AML-193 (cell line): ENCODE measurements around the gene CFAP46.

Source experiments
- DNase-seq, 2 experiments: peaks; one replicate each; lab custom pipeline; 2025; lab: John Stamatoyannopoulos, UW

Gene CFAP46

DNA sequence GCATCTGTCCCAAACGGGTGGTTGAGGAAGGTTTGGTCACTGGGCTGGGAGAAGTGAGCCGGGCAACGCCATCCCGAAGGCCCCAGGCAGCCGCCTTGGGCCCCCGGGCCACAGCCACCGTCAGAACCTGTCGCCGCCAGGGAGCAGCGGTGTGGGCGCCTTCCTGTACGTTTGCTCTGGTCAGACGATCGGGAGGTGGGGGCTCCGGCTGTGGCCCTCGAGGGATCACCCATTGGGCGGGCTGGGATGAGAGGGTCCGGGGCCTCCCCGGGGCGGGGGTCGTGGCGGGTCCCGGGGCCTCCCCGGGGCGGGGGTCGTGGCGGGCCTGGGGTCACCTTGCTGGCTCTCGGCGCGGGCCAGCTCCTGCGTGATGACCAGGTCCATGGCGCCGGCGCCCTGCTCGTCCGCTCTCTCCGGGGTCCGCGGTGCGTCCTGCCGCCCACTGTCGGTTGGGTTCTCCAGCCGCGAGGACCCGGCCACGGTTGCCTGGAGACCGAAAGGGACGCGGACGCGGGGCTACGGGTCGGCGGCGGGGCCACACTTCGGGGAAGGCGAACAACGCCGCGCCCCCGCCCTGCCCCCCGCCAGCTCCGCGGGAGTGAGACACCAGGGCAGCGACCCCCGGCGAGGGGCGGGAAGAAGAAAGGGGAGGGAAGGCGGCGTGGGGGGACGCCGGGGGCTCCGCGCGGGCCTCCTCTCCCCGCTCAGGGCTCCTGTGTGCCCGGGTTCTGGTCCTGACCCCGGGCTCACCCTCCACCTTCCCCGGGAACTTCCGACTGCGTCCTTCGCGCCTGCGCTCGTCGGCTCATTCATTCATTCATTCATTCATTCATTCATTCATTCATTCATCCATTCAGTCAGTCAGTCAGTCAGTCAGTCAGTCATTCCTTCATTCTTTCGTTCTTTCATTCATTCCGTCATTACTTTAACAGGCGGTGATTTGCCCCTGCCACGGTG lies at the start of gene CFAP46:
Gene CFAP46, minus strand, starts transcription at position 470 of the 957 bp plus-strand sequence. Its CDS starts 86 bp downstream, at position 384.
- DNase-seq = no peak

DNA sequence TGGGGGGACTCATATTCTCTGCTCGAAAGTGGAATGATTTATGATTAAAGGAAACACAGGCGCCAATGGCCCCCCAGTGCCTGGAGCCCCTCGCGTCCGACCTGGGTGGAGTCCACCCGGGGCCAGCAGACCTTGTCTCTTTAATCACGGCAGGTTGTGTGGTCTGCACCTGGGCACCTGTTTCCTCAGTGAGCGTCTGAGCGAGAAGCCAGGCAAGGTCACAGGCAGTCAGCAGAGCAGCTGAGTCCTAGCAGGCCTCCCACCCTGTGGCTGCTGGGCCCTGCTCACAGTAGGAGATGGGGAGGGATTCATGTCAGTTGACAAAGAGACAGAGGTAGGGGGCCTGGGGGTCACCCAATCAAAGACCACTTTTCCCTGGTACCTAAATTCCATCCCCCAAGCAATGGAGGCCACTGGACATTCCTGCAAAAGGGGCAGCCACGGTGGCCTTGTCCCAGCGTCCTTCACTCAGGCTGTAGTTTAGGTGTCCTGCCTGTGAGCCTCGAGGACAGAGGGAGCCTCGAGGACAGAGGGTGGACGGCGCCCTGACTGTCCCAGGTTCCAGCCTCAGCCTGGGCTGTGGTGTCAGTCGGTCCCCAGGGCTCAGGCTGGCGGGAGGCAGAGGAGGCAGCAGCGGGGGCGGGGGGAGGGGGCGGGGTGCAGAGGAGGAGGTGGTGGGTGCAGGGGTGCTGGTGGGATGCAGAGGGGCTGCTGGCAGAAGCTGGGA lies 49.5 kb upstream of the CFAP46 start:
- DNase-seq = no peak

DNA sequence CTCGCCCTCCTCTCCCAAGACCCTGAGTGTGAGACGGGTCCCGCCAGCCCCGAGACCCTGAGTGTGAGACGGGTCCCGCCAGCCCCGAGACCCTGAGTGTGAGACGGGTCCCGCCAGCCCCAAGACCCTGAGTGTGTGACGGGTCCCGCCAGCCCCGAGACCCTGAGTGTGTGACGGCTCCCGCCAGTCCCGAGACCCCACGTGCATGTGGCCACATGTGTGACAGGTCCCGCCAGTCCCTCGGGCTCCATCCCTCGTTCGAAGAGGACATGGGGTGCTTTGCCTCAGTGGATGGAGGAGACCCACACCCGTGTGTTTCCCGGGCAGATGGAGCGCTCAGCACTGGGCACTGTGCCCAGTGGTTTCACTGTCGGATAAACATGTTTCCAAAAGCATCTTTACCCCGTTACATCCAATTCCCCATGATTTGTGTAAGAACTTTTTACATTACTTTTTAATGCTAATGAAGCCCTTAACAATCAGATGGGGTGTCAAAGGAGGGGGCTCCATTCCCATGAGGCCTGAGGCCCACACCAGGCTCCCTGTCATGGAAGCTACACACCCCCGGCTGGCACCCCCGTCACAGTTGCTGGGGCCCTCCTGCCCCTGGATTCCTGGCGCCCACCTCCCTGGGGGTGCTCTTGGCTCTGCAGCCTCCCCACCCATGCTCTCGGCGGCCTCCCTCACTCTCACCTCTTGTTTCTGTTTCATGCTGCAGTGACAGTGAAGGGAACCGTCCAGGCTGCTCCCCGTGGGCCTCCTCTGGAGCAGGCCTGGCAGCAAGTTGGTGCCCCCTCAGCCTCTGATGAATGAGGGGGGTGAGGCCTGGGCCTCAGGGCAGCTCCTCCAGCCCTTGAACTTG lies 48.5 kb upstream of the CFAP46 start:
- no peak for DNase-seq

DNA sequence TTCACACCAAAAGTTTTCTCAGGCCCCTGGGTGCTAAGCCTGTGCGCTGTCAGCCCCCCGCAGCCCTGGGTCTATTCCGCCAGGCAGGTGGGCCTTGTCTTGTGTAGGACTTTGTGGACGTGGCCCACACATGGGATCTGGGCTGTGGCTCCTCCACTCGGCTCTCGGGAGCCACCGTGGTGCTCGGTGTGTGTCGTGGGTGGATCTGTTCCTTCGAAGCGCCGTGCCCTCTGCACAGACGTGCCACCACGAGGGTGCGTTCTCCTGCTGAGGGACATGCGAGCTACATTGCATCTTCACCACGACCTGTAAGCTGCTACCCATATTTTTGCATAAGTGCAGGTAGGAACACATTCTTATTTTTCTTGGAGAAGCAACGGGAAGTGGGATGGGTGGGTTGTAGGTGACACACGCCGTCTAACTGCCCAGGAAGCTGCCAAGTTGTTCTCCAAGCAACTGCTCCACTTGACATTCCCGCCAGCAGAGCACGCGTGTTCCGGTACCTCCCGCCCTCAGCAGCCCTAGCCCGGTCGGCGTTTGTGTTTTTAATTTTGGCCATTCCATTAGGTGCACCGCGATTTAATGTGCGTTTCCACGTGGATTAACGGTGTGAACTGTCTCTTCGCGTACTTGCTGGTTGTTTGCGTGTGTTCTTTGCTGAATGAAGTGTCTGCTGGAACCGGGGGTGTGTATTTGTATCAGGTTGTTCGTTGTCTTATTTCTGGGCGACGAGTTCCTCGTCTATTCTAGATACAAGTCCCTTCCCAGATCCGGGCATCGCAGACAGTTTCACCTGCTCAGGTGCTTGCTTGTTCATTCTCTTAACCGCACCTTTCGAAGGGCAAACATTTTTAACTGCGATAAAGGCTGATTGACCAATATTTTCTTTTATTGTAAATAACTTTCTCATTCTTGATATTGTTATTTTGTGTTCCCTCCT lies 47.4 kb upstream of the CFAP46 start:
- DNase-seq = no peak

DNA sequence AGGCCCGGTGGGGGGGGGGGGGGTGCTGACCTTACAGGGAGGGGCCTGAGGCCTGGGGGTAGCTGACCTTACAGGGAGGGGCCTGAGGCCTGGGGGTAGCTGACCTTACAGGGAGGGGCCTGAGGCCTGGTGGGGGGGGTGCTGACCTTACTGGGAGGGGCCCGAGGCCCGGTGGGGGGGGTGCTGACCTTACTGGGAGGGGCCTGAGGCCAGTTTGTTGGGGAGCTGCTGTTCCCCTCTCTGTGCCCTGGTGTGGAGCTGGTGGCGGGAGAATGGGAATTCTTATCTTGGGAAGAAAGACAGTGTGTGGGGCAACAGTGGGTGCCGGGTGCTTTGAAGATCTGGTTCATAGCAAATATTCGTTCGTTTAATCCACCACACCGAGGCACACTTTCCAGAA lies 46.6 kb upstream of the CFAP46 start:
- DNase-seq = no peak

DNA sequence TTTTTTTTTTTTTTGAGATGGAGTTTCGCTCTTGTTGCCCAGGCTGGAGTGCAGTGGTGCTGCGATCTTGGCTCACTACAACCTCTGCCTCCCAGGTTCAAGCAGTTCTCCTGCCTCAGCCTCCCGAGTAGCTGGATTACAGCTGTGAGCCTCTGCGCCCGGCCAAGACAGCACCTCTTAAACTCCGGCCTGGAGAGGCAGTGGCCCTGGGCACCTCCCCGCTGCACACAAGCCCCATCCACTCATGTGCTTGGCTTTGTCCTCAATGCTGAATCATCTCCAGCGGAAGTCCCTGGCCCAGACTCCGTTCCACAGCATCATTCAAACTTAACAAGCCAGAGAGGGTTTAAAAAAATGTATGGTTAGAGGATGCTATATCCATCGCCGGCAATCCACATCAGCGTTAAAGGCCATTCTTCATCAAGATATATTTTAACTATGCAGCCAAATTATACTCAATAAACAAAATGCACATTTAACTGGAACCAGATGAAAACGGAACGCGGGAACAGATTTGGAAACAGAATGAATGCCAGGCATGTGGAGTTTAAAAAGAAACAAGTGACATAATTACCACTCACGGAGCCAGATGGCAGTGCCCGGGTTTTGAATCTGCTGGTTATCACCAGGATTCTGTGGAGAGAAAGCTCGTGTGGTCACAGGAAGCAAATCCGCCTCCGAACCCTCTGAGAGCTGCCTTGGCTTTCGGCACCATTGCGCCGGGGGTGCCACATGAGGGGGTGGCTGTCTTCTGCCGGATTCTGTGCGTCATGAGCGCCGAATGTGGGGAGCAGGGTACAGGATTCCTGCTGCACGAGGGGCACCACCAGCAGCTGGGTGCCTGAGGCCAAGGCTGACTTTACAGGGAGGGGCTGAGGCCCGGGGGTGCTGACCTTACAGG lies 45.6 kb upstream of the CFAP46 start:
- no peak for DNase-seq

DNA sequence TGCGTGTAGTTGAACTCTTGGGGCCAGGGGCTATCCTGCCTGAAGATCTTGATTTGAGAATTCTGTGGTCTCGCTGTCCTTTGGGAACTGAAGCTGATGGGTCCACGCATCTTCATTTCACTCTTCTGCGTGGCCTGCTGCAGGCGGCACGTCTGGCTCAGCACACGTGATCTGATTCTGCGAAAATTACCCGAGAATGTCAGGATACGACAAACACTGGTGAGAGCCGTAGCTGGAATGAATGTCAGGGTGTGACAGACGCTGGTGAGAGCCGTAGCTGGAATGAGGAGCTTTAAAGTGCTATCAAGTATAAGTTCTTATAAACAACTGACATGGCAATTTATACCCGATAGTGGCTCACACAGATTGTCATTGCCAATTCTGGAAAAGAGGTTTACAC lies 44.6 kb upstream of the CFAP46 start:
- no peak for DNase-seq

DNA sequence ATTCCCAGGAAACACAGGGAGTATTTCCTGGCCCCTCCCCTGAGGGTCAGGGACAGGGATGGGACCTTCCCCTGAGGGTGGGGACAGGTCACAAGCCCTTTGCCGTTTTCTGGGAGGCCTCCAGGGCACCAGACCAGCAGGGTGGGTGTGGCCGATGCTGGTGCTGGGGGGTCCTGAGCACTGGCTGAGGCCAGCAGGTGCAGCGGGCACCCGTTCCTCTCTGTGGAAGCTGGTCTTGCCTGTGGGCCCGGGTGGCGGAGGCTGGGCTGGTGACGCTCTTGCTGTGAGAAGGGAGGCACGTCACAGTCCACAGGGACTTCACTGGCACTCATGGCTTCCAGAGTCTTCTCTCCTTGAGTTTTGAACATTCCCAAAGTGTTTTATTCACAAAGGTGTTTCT lies 44.2 kb upstream of the CFAP46 start:
- DNase-seq = no peak

DNA sequence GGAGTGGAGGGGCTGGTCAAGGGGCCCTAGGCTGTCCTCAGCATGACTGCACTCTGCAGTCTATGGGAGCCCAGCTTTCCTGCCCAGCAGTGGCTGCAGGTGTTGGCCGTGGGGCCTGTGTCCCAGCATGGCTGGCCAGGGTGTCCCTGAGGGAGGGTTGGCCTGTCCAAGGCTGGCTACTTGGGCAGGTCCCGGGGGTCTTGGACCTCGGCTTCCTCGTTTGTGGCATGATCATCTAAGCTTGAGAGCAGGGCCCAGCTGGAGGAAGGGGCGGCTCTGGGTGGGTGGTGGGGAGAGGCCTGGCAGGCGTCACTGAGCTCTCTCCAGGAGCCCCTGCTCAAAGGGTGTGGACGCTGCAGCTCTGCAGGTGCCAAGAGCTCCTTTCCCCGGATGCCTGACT lies 43.7 kb upstream of the CFAP46 start:
- DNase-seq = no peak

DNA sequence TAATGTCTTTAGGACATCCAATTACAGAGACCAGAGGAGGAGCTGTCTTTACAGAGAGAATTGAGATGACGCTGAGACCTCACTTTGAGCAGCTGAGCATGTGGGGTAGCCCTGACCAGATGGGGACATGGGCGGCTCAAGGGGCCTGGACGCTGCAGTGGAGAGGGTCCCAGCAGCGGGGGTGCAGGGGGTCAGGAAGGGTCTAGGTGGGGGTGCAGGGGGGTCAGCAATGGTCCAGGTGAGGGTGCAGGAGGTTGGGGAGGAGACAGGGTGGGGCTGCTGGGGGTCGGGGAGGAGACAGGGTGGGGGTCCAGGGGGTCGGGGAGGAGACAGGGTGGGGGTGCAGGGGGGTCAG lies 43.2 kb upstream of the CFAP46 start:
- no peak for DNase-seq

DNA sequence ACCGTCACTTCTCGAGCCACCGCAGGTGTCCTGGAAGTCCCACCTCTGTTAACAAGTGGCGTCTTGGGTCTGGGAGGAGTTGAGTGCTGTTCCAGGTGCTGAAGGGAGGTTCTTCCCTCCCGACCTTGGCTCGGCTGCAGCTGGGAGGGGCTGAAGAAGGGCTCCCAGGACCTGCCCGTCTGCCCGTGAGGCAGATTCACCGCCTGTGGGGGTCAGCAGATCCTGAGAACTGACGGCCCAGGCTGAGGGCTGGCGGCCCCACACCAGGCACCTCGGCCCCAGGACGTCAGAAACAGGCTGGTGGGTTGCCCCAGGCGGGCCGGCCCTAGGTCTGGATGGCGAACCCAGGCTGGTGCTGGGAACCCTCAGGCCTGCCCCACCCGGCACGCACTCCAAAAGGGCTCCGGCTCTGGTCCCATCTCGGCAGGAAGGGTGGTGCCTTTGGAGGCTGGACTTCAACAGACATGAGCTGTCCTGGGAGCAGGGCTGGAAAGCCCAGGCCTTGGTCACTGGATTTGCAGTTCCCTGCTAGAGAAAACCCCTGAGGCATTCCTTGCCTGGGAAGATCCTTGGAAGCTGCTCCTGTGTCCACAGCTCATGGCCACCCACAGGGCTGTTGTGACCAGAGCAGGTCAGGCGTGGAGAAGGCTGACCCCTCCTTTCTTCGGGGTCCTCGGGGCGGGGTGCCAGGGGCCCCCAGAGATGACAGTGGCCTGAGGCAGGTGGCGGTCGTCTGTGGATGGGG lies 42.6 kb upstream of the CFAP46 start:
- no peak for DNase-seq

DNA sequence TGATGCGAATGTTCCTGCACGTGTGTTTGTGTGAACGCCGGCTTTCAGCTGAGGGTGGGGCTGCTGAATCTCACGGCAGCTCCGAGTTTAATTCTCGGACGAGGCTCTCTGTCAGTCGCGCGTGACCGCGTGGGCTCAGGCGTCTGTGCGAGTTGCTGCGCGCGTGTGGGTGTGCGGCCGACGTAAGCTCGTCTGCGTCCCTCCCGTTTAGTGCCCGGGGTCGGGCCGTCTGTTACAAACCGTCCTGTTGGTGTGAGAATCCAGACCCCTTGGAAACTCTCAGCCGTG lies 41.6 kb upstream of the CFAP46 start:
- no peak for DNase-seq

DNA sequence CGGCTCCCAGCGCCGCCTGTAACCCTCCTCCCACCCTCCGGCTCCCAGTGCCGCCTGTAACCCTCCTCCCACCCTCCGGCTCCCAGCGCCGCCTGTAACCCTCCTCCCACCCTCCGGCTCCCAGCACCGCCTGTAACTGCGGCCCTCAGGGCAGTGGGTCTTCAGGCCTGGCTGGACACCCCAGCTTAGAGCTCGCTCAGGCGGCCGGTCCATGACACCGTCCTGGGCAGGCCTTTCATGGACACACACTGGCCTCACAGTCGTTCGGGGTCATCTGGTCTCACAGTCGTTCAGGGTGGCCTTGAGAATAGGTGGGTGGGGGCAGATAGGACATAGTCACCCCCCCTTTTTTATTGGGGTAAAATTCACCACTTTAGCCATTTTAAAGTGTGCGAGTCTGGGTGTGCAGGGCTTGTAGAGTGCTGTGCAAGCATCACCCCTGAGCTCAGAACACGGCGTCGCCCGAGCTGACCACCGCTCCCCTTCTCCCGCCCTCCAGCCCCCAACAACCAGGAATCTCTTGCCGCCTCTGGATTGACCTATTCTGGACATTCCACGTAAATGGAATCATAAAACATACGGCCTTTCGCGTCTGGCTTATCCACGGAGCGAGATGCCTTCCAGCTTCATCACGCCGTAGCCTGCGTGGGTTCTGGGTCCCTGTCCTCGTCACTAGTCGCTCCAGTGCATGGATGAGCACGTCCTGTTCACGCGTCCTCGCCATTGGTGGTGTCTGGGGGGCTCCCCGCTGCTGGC lies 41.1 kb upstream of the CFAP46 start:
- DNase-seq = no peak

DNA sequence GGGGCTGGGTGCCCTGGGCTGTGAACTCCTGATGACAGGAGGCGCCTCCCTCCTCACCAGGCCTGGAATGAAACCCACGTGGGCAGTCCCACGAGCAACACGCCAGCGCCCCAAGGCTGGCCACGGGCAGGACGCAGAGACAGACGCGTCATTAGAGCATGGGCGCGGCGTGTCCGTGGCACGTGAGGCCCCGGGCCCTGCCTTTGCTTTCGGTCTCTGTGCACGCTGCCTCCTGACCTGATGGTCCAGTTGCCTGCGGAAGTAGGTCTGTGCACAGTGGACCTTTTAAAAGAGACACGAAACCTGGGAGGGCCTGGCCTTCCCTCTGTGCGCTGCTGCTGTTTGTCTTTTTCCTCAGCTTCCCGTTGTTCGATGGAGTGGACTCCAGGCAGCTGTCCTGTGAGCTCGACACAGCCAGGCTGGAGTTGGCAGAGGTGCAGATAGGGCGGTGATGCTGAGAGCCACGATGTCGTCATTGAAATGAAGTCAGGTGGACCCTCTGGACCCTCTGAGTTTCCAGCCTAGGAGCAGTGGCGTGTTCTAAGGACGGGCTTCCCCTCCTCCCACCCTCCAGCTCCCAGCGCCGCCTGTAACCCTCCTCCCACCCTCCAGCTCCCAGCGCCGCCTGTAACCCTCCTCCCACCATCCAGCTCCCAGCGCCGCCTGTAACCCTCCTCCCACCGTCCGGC lies 40.1 kb upstream of the CFAP46 start:
- no peak for DNase-seq

DNA sequence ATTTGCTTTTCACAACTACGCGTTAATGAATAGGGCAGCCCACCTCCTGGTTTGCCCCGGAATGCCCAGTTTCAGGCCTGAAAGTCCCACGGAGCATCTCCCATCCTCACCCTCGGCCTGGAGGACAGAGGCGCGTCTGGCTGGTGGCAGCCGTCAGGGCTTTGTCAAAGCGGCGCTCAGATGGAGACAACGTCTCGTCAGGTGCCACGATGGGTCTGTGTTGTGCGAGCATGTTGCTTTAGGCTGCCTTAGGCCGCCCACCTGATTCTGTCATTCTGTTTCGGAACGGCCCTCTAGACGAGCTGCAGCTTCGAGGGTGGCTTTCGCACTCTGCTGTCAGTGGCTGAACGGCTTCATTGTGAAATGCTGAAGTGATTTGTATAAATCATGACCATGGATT lies 39.4 kb upstream of the CFAP46 start:
- no peak for DNase-seq

DNA sequence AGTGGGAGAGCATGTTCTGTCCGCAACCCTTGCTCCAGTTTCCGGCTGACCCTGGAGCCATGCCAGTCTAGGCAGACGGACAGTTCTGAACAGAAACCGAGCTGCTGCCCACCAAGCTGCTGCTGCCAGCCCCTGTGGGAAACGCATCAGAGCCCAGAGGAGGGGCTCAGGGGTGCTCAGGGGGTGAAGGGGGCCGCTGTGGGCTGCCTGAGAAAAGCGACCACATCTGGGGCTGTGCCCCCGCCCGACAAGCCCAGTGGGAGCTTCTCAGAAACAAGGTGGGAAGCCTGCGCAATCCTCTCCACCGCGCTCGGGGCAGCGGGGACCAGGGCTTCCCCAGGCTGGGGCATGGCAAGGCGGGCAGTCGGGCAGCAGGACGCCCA lies 38.8 kb upstream of the CFAP46 start:
- DNase-seq = no peak

DNA sequence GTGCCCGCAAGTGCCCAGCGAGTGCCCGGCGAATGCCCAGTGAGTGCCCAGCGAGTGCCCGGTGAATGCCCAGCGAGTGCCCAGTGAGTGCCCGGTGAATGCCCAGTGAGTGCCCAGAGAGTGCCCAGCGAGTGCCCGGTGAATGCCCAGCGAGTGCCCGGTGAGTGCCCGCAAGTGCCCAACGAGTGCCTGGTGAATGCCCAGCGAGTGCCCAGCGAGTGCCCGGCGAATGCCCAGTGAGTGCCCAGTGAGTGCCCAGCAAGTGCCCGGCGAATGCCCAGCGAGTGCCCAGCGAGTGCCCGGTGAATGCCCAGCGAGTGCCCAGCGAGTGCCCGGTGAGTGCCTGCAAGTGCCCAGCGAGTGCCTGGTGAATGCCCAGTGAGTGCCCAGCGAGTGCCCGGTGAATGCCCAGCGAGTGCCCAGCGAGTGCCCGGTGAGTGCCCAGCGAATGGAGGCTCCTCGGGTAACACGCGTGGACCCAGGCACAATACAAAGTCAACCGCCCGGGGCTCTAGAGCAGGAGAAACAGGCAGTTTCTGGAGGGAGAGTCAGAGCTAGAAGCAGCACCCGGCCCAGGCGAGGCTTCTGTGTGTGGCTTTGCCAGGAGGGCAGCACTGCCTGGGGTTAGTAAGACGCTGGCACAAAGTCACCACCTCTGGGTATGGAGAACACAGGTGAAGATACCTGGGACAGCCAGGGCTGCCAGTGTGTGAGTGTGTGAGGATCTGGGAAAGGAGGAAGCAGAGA lies 38.2 kb upstream of the CFAP46 start:
- no peak for DNase-seq
